HG03139 (cell line): ENCODE results near the gene MGAT5B.

ENCODE experiments used
- ATAC-seq: cut with Tn5 transposase; IDR thresholded peaks from one replicate; pipeline ENCODE4 v1.9.1; 2021; ENCODE audit not compliant: unreplicated experiment

The MGAT5B gene

GRCh38 chr17:76878568-76878967, 10.4 kb downstream of the MGAT5B start:
- ATAC-seq = no peak

- no peak for ATAC-seq
Observed at GRCh38 chr17:76879254-76879653, 11.1 kb downstream of the MGAT5B start.

GRCh38 chr17:76879691-76880090, 11.5 kb downstream of the MGAT5B start:
- no peak for ATAC-seq

GRCh38 chr17:76880268-76880667, 12.1 kb downstream of the MGAT5B start:
- ATAC-seq = no peak

- ATAC-seq = no peak
Observed at GRCh38 chr17:76880971-76881370, 12.8 kb downstream of the MGAT5B start.

GRCh38 chr17:76881408-76881807, 13.2 kb downstream of the MGAT5B start:
- ATAC-seq = no peak

- ATAC-seq = no peak
Observed at GRCh38 chr17:76881966-76882365, 13.8 kb downstream of the MGAT5B start.

- ATAC-seq = no peak
Observed at GRCh38 chr17:76883744-76884525, 15.7 kb downstream of the MGAT5B start.

GRCh38 chr17:76884995-76885893, 17.0 kb downstream of the MGAT5B start:
- ATAC-seq = no peak

- ATAC-seq = no peak
Observed at GRCh38 chr17:76885894-76886290, 17.7 kb downstream of the MGAT5B start.

- no peak for ATAC-seq
Observed at GRCh38 chr17:76886395-76886794, 18.2 kb downstream of the MGAT5B start.

- no peak for ATAC-seq
Observed at GRCh38 chr17:76887802-76888201, 19.6 kb downstream of the MGAT5B start.

GRCh38 chr17:76888661-76889060, 20.5 kb downstream of the MGAT5B start:
- no peak for ATAC-seq

GRCh38 chr17:76889323-76889722, 21.1 kb downstream of the MGAT5B start:
- no peak for ATAC-seq

- ATAC-seq = no peak
Observed at GRCh38 chr17:76892329-76892728, 24.1 kb downstream of the MGAT5B start.

GRCh38 chr17:76893623-76894334, 25.6 kb downstream of the MGAT5B start:
- ATAC-seq = no peak

- no peak for ATAC-seq
Observed at GRCh38 chr17:76894842-76895241, 26.6 kb downstream of the MGAT5B start.

- ATAC-seq = no peak
Observed at GRCh38 chr17:76897023-76897422, 28.8 kb downstream of the MGAT5B start.

- no peak for ATAC-seq
Observed at GRCh38 chr17:76899414-76899813, 31.2 kb downstream of the MGAT5B start.

GRCh38 chr17:76900723-76901122, 32.5 kb downstream of the MGAT5B start:
- no peak for ATAC-seq

GRCh38 chr17:76901542-76902197, 33.5 kb downstream of the MGAT5B start:
- ATAC-seq = no peak
